SU-DHL-6 (cell line): Measurements from ENCODE around the gene NPC2.
"Not testable (repeated sequence)": the region's sequence is repeated elsewhere in the genome, so short reads cannot be mapped to it uniquely, and the experiment has no call there.

Source experiments
- H2AFZ ChIP-seq: fragments of 200-600 bp; sonication (generic); 2 replicates; pipeline ENCODE4 v1.6.1; 2014; ENCODE audit warnings: low read depth, mild to moderate bottlenecking, moderate library complexity, mixed read lengths, antibody characterized with exemption, low read length; ENCODE audit not compliant: severe bottlenecking
- H3F3A ChIP-seq: fragments of 200-600 bp; shearing (Covaris generic); 2 replicates; pipeline ENCODE4 v1.6.0; 2016; ENCODE audit warnings: antibody characterized with exemption, mild to moderate bottlenecking; ENCODE audit not compliant: insufficient read depth
- H3K27ac ChIP-seq: fragments of 200-600 bp; sonication (generic); 2 replicates; pipeline ENCODE4 v1.5.1; 2016; ENCODE audit warnings: low read depth, mild to moderate bottlenecking, low read length, moderate library complexity, mixed read lengths
- H3K27me3 ChIP-seq: fragments of 200-600 bp; sonication (generic), shearing (Covaris generic); 2 replicates; pipeline ENCODE4 v1.6.0; 2014; ENCODE audit warnings: mild to moderate bottlenecking, low read length
- H3K36me3 ChIP-seq: fragments of 200-600 bp; sonication (generic); 2 replicates; pipeline ENCODE4 v1.6.1; 2014; ENCODE audit warnings: mild to moderate bottlenecking, low read length, mixed read lengths
- H3K4me2 ChIP-seq: fragments of 300-600, 200-600 bp; shearing (Covaris generic), sonication (generic); 2 replicates; pipeline ENCODE4 v1.6.0; 2014; ENCODE audit warnings: low read length, low read depth, mild to moderate bottlenecking; ENCODE audit not compliant: poor library complexity, severe bottlenecking
- H3K4me3 ChIP-seq: fragments of 200-600 bp; sonication (generic); 2 replicates; pipeline ENCODE4 v1.5.1; 2014; ENCODE audit warnings: antibody characterized with exemption, low read length, mild to moderate bottlenecking, mixed read lengths; ENCODE audit not compliant: insufficient read depth, poor library complexity, severe bottlenecking
- H3K79me2 ChIP-seq: fragments of 200-600 bp; sonication (generic); 2 replicates; pipeline ENCODE4 v1.6.1; 2014; ENCODE audit warnings: mild to moderate bottlenecking, low read length, moderate library complexity; ENCODE audit not compliant: insufficient read depth
- H3K9ac ChIP-seq: fragments of 200-600 bp; sonication (generic); 2 replicates; pipeline ENCODE4 v1.7.0; 2014; ENCODE audit warnings: mild to moderate bottlenecking, low read length
- H3K9me2 ChIP-seq: fragments of 200-600 bp; sonication (generic); replicated peaks from 2 replicates; pipeline ENCODE4 v1.6.1; 2014; ENCODE audit warnings: low read length; ENCODE audit not compliant: insufficient read depth
- H3K9me3 ChIP-seq: fragments of 200-600 bp; sonication (generic); 2 replicates; pipeline ENCODE4 v1.6.1; 2014; ENCODE audit warnings: low read length, mixed read lengths; ENCODE audit not compliant: insufficient read depth
- H4K20me1 ChIP-seq: fragments of 200-600 bp; sonication (generic); 2 replicates; pipeline ENCODE4 v1.6.1; 2014; ENCODE audit warnings: low read depth, mild to moderate bottlenecking, antibody characterized with exemption, low read length, moderate library complexity, mixed read lengths
- EZH2phosphoT487 ChIP-seq: fragments of 200-600 bp; sonication (generic), shearing (Covaris generic); conservative IDR thresholded peaks from 2 replicates; pipeline ENCODE4 v1.6.1; 2018; ENCODE audit warnings: mild to moderate bottlenecking, antibody characterized with exemption, low read length, moderate library complexity, mixed read lengths
- TF ChIP-seq, protein P1 (sequence below): fragments of 200-600 bp; sonication (generic); IDR thresholded peaks from one replicate; pipeline ENCODE4 v1.5.1; 2017; ENCODE audit warnings: antibody characterized with exemption, mild to moderate bottlenecking, low read length, moderate library complexity; ENCODE audit not compliant: insufficient read depth, poor library complexity, severe bottlenecking

The NPC2 gene

DNA sequence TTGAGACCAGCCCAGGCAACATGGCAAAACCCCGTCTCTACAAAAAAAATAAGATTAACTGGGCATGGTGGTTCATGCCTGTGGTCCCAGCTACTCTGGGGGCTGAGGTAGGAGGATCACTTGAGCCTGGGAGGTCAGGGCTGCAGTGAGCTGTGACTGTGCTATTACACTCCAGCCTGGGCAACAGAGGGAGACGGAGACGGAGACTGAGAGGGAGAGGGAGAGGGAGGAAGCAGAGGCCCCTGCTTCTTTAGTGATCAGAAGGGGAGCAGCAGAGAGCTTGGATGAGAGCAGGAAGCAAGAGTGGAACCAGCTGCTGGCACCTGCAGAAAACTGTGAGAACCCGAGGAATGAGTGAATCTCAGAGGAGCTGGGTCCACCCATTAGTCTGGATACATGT lies 46.4 kb upstream of the NPC2 start:
- H3F3A ChIP-seq: no peaks in the 10 kb centered on the region
- TF ChIP-seq EZH2phosphoT487: no peak
- TF ChIP-seq, protein P1, sequence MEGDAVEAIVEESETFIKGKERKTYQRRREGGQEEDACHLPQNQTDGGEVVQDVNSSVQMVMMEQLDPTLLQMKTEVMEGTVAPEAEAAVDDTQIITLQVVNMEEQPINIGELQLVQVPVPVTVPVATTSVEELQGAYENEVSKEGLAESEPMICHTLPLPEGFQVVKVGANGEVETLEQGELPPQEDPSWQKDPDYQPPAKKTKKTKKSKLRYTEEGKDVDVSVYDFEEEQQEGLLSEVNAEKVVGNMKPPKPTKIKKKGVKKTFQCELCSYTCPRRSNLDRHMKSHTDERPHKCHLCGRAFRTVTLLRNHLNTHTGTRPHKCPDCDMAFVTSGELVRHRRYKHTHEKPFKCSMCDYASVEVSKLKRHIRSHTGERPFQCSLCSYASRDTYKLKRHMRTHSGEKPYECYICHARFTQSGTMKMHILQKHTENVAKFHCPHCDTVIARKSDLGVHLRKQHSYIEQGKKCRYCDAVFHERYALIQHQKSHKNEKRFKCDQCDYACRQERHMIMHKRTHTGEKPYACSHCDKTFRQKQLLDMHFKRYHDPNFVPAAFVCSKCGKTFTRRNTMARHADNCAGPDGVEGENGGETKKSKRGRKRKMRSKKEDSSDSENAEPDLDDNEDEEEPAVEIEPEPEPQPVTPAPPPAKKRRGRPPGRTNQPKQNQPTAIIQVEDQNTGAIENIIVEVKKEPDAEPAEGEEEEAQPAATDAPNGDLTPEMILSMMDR: no peak
- H3K27me3 ChIP-seq: no peaks in the 10 kb centered on the region
- H3K4me3 ChIP-seq: no peak overlapping the region
- no peaks in the 10 kb centered on the region for H3K36me3 ChIP-seq
- H3K9me2 ChIP-seq: no peaks in the 10 kb centered on the region
- H3K27ac ChIP-seq: no peak overlapping the region
- H3K9me3 ChIP-seq: no peaks in the 10 kb centered on the region
- H3K79me2 ChIP-seq: no peaks in the 10 kb centered on the region
- H4K20me1 ChIP-seq: no peaks in the 10 kb centered on the region
- H2AFZ ChIP-seq: no peak overlapping the region
- H3K9ac ChIP-seq: no peak overlapping the region
- H3K4me2 ChIP-seq: no peak overlapping the region

DNA sequence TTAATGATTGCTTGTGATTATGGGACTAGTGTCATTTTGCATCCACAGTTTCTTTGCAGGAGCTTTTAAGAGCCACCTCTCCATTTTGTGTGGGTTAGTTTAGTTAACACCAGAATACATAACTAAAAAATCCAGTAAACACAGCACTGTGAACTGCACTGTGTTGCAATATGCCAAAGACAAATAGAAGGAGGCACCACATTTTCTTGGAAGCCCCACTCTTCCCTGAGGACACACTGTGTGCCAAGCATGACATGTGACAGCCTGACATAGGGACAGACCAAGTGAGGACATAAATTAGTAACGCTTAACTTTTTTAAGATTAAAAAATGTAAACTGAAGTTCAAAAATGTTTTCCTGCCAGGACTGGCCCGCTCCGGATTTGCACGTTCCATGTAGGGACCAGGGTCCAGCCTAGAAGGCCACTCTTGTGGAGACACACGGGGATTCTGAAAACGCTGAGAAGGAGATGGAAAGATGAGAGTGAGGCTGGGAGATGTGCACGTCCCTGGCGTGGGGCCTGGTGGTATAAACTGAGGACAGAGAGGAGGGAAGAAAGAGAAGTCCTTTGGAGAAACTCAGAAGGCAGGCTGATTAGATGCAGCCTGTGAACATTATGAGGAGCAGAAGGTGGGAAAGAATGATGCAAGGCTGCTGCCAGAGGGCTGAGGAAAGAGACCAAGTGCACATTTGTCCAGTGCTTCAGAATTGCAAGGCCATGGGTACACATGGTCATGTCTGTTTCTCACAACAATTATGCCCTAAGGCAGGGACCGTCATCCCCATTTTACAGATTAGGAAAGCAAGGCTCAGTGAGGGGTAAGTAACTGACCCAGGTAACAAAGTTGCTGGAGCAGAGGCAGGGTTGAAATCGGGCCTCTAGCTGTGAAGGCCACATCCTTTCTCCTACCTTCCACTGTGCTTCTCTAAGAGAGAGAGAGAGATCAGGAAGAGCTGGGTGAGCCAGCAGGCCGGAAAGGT lies 45.6 kb upstream of the NPC2 start:
- H3F3A ChIP-seq: no peaks in the 10 kb centered on the region
- TF ChIP-seq EZH2phosphoT487: no peak
- TF ChIP-seq, protein P1: no peak
- no peak overlapping the region for H3K4me3 ChIP-seq
- no peaks in the 10 kb centered on the region for H3K27me3 ChIP-seq
- no peak overlapping the region for H3K4me2 ChIP-seq
- no peak overlapping the region for H3K9ac ChIP-seq
- no peaks in the 10 kb centered on the region for H3K9me3 ChIP-seq
- H3K79me2 ChIP-seq: no peaks in the 10 kb centered on the region
- H3K9me2 ChIP-seq: no peaks in the 10 kb centered on the region
- H4K20me1 ChIP-seq: no peaks in the 10 kb centered on the region
- no peak overlapping the region for H2AFZ ChIP-seq
- no peaks in the 10 kb centered on the region for H3K36me3 ChIP-seq
- no peak overlapping the region for H3K27ac ChIP-seq

DNA sequence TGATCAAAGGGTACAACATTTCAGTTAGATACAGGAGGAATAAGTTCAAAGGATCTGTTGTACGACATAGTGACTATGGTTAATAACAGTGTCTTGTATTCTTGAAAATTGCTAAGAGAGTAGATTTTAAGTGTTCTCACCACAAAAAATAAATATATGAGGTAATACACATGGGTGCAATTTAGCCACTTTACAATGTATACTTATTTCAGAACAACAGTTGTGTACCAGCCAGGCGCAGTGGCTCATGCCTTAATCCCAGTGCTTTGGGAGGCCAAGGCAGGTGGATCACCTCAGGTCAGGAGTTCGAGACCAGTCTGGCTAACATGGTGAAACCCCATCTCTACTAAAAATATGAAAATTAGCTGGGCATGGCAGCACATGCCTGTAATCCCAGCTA lies 43.2 kb upstream of the NPC2 start:
- not testable (repeated sequence) for H2AFZ ChIP-seq, H3K9ac ChIP-seq, H3K4me3 ChIP-seq, H3K27ac ChIP-seq, H3K79me2 ChIP-seq, H3K27me3 ChIP-seq, H3F3A ChIP-seq, H3K9me3 ChIP-seq, H3K9me2 ChIP-seq, H3K36me3 ChIP-seq, H3K4me2 ChIP-seq, H4K20me1 ChIP-seq

DNA sequence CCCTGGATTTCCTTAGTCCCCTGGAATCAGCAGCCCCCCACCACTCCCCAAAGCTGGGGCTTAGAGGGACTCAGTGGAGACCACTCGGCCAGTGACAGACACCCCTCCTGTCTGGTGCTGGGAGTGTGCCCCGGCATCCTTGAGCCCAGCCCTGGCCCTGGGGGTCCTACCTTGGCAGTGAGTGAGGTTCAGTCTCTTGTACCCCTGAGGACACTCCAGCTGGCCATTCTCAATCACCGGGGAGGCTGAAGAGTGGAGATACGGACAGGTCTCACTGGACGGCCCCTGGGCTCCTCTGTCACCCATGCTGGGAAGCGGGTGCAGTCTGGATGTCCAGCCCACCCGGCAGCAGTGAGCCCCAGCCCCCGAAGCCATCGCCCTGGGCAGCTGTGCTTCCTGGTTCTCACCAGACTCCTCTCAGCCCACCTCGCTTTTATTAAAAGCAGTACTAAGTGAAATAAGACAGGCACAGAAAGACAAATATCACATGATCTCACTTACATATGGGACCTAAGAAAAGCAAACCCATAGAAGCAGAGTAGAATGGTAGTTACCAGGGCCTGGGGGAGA lies 42.7 kb upstream of the NPC2 start:
- Histone ChIP-seq H3K4me3 (no peak overlapping the region), H2AFZ (no peak overlapping the region), H3K4me2 (no peak overlapping the region), H3K27ac (no peak overlapping the region), H3K9me2 (no peaks in the 10 kb centered on the region), H3K79me2 (no peaks in the 10 kb centered on the region), H3K9me3 (no peaks in the 10 kb centered on the region), H3F3A (no peaks in the 10 kb centered on the region), H4K20me1 (no peaks in the 10 kb centered on the region), H3K9ac (no peak overlapping the region), H3K27me3 (no peaks in the 10 kb centered on the region), H3K36me3 (no peaks in the 10 kb centered on the region)
- no peak for TF ChIP-seq EZH2phosphoT487
- TF ChIP-seq, protein P1: no peak
